ENCODE results near the gene NEK7.
"Not testable (repeated sequence)": the region's sequence is repeated elsewhere in the genome, so short reads cannot be mapped to it uniquely, and the experiment has no call there.

Gene NEK7

GRCh38 chr1:198156745-198157240 is at the start of gene NEK7:
NEK7 (plus strand) TSS chr1:198156998; CDS start chr1:198232581, 75,583 bp downstream.
- no peak for DNase-seq (ENCODE audit: extremely low read depth in 1 of 2, low read depth in 1 of 2)

- DNase-seq (ENCODE audit: extremely low read depth in 1 of 2, low read depth in 1 of 2): no peak
These were observed 49.7 kb upstream of the NEK7 start for GRCh38 chr1:198107091-198107501.

- no peak for DNase-seq (ENCODE audit: extremely low read depth in 1 of 2, low read depth in 1 of 2)
These were observed 48.0 kb upstream of the NEK7 start for GRCh38 chr1:198108636-198109370.

GRCh38 chr1:198109371-198109715 is 47.5 kb upstream of the NEK7 start:
- DNase-seq (ENCODE audit: extremely low read depth in 1 of 2, low read depth in 1 of 2): no peak

- DNase-seq (ENCODE audit: extremely low read depth in 1 of 2, low read depth in 1 of 2): no peak
These were observed 43.5 kb upstream of the NEK7 start for GRCh38 chr1:198113342-198113750.

GRCh38 chr1:198116069-198116468 is 40.7 kb upstream of the NEK7 start:
- no peak for DNase-seq (ENCODE audit: extremely low read depth in 1 of 2, low read depth in 1 of 2)

GRCh38 chr1:198116469-198116868 is 40.3 kb upstream of the NEK7 start:
- no peak for DNase-seq (ENCODE audit: extremely low read depth in 1 of 2, low read depth in 1 of 2)

- no peak for DNase-seq (ENCODE audit: extremely low read depth in 1 of 2, low read depth in 1 of 2)
These were observed 39.5 kb upstream of the NEK7 start for GRCh38 chr1:198117267-198117666.

- no peak for DNase-seq (ENCODE audit: extremely low read depth in 1 of 2, low read depth in 1 of 2)
These were observed 38.7 kb upstream of the NEK7 start for GRCh38 chr1:198118134-198118533.

- DNase-seq (ENCODE audit: extremely low read depth in 1 of 2, low read depth in 1 of 2): no peak
These were observed 36.9 kb upstream of the NEK7 start for GRCh38 chr1:198119906-198120305.

GRCh38 chr1:198121056-198121826 is 35.6 kb upstream of the NEK7 start:
- DNase-seq (ENCODE audit: extremely low read depth in 1 of 2, low read depth in 1 of 2): no peak

- no peak for DNase-seq (ENCODE audit: extremely low read depth in 1 of 2, low read depth in 1 of 2)
These were observed 34.1 kb upstream of the NEK7 start for GRCh38 chr1:198122693-198123092.

- no peak for DNase-seq (ENCODE audit: extremely low read depth in 1 of 2, low read depth in 1 of 2)
These were observed 33.7 kb upstream of the NEK7 start for GRCh38 chr1:198123133-198123532.

- DNase-seq (ENCODE audit: extremely low read depth in 1 of 2, low read depth in 1 of 2): no peak
These were observed 32.1 kb upstream of the NEK7 start for GRCh38 chr1:198124673-198125072.

- no peak for DNase-seq (ENCODE audit: extremely low read depth in 1 of 2, low read depth in 1 of 2)
These were observed 30.6 kb upstream of the NEK7 start for GRCh38 chr1:198125995-198126735.

- DNase-seq (ENCODE audit: extremely low read depth in 1 of 2, low read depth in 1 of 2): no peak
These were observed 28.3 kb upstream of the NEK7 start for GRCh38 chr1:198128533-198128932.

GRCh38 chr1:198130053-198130452 is 26.7 kb upstream of the NEK7 start:
- DNase-seq (ENCODE audit: extremely low read depth in 1 of 2, low read depth in 1 of 2): not testable (repeated sequence)

GRCh38 chr1:198132060-198132781 is 24.6 kb upstream of the NEK7 start:
- DNase-seq (ENCODE audit: extremely low read depth in 1 of 2, low read depth in 1 of 2): no peak

GRCh38 chr1:198134252-198134651 is 22.5 kb upstream of the NEK7 start:
- no peak for DNase-seq (ENCODE audit: extremely low read depth in 1 of 2, low read depth in 1 of 2)

- no peak for DNase-seq (ENCODE audit: extremely low read depth in 1 of 2, low read depth in 1 of 2)
These were observed 21.4 kb upstream of the NEK7 start for GRCh38 chr1:198135366-198135765.
